HG02973 (cell line): ENCODE results near the gene SLC23A1.
"Not testable (repeated sequence)": the region's sequence is repeated elsewhere in the genome, so short reads cannot be mapped to it uniquely, and the experiment has no call there.

Source experiments
- ATAC-seq: cut with Tn5 transposase; IDR thresholded peaks from one replicate; pipeline ENCODE4 v1.9.1; 2021; ENCODE audit warnings: moderate library complexity; ENCODE audit not compliant: unreplicated experiment

The SLC23A1 gene

DNA sequence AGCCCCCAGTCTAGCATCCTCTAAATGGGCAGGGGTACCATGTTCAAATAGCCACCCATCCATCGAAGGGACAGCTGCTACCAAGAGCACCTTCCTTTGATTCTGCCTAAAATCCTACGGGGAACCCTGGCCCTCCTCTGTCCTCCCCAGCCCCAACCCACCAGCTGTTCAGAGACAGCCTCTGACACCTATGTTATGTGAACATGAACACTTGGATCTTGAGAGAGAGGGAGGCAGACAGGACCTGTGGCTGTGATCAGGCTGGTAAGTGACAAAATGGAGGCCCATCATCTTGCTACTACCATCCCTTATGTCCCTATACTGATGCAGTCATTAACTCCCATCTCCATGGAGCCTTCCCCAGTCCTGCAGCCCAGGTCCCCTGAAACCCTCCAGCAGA is 8.2 kb downstream of the SLC23A1 start:
- no peak for ATAC-seq

DNA sequence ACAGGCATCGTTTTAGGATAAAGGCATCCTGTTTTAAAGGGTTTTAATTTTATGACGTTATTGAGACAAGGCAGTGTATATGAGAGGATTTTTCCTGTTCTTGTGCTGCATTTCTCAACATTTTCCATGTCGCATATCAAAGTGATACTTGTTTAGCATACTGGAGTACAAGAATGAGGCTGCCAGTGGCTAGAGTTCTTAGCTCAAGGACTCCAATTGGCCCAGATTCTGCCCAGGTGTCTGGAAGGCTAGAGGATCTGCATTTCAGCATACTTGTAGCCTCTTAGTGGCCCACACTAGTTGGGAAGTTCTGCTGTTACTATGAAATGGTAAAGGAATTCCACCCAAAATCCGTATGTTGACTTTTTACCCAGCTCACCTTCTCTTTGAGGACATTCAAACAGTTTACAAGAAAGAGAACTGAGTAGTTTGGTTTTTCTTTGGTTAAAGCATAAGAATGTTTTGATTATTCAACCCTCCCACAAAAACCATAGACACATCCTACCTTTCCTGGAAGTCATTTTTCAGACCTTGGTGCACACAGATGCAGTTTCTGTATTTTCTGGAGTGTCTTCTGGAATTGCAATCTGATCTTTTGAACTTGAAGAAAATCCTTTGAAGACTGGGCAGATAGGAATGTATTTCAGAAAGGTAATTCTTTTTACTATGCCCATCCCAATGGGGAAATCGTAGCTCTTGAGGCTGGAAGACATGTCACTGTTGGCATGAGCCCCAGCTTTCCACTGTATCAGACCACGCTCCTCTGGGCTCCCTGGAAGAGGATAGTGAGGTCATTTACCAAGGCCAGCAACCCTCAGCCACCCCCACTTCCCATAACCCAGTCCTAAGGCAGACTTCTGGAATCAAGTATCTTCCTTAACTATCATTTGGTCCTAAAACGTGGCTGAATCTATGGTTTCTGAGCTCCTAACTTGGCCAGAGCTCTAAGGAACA is 11.3 kb downstream of the SLC23A1 start:
- ATAC-seq, result no peak

DNA sequence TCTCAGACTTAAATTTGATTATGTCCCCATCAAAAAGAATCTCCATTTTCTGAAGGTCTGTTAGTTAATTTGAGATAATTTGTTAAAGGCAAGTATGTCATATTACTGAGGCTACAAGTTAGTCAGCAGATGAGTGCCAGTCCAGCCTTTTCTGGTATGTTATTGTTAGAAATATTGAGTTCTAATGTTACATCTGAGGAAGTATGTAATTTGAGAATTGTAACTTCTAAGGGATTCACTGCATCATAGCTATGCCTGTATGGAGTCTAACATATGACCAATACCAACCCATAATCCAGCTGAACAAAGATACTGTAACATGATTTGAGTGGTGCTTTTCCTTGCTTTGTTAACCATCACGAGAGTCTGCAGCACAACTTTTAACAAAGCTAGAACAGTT is 13.9 kb downstream of the SLC23A1 start:
- no peak for ATAC-seq

DNA sequence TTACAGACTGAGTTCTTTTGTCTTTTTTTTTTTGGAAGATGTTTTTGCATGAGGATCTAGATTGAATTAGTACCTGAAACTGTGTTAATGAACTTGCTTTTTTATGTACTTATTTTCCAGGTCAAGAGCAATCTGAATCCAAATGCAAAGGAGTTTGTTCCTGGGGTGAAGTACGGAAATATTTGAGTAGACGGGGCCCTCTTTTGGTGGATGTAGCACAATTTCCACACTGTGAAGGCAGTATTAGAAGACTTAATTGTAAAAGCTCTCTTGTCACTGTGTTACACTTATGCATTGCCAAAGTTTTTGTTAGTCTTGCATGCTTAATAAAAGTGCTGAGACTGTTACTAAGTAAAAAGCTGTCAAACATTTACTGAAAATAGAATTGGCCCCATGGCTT is 14.5 kb downstream of the SLC23A1 start:
- no peak for ATAC-seq

DNA sequence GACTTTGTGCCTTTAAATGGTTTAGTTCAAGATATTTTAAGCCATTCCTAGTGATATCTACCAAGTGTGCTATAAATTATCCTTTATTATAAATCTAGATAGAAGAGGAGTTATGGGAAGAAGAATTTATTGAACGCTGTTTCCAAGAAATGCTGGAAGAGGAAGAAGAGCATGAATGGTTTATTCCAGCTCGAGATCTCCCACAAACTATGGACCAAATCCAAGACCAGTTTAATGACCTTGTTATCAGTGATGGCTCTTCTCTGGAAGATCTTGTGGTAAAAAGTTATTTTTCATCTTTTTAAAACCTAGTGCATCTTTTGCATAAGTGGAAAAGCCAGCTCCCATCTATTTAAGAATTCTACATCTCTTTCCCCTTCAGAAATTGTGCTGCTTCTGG is 18.6 kb downstream of the SLC23A1 start:
- no peak for ATAC-seq

DNA sequence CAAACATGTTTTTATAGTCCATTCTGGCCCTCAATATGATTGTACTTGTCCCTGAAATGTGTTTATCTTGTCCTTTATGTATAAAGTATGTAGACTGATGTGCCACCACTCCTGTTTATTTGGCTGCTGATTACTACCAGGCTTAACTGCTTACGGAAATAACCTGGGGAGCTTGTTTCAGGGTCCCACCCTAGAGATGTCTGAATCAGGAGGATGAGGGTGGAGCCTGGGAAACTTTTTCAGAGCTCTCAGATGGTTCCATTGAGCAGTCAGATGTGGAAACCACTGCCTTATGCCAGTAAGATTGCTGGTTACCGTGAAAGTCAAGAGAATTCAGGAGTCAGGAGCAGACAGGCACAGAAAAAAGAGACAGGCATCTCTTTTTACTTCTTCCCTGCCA is 19.2 kb downstream of the SLC23A1 start:
- ATAC-seq, result no peak

DNA sequence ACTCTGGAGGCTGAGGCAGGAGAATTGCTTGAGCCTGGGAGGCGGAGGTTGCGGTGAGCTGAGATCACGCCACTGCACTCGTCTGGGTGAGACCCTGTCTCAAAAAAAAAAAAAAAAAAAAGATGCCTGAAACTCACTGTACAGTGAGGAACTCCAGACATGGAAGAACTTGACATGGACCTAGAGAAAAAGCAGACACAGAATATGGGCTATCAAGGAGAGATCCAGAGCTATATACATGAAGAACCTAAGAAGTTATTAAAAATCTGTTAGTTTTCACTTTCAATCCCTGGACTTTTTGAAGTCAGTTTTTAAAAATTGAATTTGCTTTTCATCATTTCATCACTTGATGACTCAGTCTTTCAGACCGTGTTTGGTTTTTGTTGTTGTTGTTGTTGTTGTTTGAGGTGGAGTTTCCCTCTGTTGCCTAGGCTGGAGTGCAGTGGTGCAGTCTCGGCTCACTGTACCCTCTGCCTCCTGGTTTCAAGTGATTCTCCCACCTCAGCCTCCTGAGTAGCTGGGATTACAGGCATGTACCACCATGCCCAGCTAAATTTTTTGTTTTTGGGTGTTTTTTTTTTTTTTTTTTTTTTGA is 21.2 kb downstream of the SLC23A1 start:
- no peak for ATAC-seq

DNA sequence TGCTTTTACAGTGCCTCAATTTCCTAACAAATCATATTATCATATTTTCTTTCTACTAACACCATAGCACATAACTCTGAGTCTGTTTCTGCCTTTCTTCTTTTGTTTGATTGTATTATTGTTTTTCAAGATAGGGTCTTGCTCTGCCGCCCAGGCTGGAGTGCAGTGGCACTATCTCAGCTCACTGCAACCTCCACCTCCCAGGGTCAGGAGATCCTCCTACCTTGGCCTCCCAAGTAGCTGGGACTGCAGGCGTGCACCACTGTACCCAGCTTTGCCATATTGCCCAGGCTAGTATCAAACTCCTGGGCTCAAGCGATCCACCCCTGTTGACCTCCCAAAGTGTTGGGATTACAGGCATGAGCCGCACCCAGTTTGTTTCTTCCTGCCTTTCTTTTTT is 22.7 kb downstream of the SLC23A1 start:
- no peak for ATAC-seq

DNA sequence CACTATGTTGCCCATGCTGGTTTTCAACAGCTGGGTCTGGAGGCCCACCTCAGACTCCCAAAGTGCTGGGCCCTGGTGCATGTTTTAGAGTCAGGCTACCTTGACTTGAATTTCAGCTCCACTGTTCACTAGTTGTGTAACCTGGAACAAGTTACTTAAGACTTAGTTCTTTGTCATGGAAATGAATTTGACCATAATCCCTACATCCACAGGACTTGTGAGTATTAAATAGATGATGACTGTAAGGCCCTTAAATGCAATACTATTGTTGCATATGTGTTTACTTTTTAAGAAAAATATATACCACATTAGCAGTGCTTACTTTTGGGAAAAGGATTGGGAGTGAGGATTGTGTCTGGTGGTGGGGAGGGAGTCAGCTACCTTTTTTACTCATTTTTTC is 25.0 kb downstream of the SLC23A1 start:
- no peak for ATAC-seq

DNA sequence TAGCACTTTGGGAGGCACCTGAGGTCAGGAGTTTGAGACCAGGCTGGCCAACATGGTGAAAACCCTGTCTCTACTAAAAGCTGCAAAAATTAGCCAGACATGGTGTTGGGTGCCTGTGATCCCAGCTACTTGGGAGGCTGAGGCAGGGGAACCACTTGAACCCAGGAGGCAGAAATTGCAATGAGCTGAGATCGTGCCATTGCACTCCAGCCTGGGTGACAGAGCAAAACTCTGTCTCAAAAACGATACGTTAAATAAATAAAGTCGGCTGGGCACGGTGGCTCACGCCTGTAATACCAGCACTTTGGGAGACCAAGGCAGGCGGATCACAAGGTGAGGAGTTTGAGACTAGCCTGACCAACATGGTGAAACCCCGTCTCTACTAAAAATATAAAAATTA is 27.2 kb downstream of the SLC23A1 start:
- not testable (repeated sequence) for ATAC-seq

DNA sequence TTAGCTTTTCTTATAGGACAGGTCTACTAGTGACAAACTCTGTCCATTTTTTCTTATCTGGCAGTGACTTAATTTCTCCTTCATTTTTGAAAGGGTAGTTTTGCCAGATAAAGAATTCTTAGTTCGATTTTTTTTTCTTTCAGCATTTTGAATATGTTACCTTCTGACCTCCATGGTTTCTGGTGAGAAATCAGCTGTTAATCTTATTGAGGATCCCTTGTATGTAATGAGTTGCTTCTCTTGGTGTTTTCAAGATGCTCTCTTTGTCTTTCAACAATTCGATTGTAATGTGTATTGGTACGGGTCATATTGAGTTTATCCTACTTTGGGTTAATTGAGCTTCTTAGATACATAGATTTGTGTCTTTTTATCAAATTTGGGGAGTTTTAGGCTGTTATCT is 28.9 kb downstream of the SLC23A1 start:
- no peak for ATAC-seq

DNA sequence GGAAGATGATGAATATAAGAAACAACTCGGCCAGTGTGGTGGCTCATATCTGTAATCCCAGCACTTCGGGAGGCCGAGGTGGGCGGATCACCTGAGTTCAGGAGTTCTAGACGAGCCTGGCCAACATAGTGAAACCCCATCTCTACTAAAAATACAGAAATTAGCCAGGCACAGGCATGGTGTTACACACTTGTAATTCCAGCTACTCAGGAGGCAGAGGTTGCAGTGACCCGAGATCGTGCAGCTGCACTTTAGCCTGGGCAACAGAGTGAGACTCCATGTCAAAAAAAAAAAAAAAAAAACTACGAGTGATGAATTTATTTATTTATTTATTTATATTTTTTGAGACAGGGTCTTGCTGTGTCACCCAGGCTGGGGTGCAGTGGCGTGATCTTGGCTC is 35.2 kb downstream of the SLC23A1 start:
- not testable (repeated sequence) for ATAC-seq

DNA sequence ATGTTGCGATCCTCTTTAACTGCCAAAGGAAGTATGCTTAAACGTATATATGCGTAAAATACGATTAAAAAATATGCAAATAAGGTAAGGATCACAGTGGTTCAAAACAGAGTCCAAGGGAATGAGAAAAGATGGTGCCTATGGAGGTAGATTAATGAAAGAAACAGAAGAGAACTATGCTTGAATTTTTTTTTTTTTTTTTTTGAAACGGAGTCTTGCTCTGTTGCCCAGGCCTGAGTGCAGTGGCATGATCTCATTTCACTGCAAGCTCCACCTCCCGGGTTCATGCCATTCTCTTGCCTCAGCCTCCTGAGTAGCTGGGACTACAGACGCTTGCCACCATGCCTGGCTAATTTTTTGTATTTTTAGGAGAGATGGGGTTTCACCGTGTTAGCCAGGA is 37.7 kb downstream of the SLC23A1 start:
- ATAC-seq, result not testable (repeated sequence)

DNA sequence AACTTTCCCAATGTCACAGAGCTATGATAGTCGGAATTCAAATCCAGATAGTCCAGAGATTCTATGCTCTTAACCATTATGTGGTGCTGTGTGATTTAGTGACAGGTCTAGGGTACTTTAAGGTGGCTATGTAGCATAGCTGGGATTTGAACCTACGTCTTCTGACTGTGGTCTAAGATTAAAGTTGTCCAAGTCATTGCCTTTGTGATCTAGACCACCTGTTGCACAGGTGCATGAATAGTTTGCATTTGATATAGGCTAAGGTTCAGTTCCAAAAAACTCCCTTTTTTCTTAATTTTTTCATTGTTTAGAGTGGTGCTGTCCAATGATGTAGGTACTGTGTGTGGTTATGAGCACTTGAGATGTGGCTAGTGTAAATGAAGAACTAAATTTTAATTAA is 38.9 kb downstream of the SLC23A1 start:
- ATAC-seq, result no peak

DNA sequence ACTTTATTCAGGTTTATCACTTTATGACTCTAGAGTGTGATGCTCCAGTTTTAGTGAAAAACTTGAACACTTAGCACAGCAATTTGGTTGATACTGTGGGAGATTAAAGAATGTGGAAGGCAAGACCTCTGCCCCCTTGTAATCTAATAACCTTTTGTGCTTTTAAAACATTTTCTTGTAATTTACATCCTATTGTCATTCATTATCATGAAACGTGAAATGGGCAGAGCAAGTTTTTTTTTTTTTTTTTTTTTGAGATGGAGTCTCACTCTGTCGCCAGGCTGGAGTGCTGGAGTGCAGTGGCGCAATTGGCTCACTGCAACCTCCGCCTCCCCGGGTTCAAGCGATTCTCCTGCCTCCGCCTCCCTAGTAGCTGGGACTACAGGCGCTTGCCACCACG is 39.6 kb downstream of the SLC23A1 start:
- ATAC-seq, result no peak

DNA sequence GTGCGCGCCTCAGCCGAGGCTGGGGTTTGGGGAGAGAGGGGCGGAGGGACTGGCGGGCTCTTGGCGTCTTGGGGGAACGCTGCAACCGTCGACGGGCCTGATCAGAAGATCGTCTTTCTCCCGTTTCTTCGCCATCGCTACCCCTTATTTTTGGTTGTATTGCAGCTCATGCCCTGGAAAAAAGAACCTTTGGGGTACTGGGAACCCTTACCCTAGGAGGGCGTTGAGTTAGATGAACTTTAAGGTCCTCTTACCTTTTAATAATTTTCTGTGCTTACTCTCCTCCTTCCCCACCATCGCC is 40.7 kb downstream of the SLC23A1 start:
- peak; percentile 42 for ATAC-seq

DNA sequence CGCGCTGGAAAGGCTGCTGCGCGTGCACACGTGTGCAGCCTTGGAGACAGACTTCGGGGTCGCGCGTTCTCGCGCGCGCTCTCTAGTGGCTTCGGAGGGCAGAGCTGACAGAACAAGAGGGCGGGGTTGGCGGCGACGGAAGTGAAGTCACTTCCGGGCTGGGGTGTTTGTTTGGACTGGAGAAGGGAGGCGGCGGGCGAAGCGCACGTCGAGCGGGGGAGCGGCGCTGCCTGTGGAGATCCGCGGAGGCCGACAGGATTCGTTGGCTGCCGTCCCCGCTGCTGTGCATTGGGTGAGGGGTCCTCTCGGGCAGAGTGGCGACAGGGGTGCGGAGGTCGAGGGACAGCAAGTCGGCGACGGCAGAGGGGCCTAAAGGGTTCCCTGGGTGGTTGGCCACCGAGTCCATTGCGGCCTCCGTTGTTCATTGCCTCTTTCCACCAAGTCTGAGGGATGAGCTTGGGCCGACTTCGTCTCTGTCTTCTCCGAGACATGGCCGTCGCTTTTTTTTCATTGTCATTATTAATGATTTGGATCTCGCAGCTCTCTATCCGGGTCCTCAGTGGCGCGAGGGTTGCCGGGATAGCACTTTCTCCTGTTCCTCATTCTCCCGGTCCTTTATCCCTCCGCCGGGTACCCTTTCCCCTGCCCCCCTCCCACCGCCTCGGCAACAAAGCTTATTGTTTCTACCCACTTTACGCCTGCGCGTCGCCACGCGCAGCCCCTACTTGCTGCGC is 41.2 kb downstream of the SLC23A1 start, which contains the start of gene PAIP2:
PAIP2 (plus strand) TSS at position 166 of the 734 bp plus-strand sequence. CDS start 21,931 bp downstream, outside the sequence.
- peak; percentile 81 for ATAC-seq

DNA sequence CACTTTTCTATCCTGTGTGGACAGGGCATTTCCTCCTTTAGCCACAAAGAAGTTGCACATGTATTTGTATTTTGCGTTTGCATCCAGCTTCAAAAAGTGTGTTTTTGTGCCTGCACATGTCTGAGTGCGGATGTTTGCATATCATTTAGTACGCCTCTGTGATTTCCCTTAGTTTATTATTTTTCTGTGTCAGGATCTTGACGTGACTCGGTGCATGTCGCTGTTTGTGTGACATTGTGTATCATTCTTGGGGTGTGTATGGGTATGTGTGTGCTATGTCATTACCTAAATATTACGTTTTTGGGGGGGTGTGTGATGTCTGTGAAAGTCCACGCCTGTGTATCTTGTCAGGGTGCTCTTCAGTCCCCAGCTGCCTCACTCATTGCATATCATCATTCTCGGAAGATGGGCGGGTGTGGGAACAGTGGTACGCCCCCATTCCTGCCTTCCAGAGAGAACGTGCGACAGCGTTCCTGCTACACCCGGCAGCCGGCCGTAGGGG is 41.9 kb downstream of the SLC23A1 start:
- no peak for ATAC-seq

DNA sequence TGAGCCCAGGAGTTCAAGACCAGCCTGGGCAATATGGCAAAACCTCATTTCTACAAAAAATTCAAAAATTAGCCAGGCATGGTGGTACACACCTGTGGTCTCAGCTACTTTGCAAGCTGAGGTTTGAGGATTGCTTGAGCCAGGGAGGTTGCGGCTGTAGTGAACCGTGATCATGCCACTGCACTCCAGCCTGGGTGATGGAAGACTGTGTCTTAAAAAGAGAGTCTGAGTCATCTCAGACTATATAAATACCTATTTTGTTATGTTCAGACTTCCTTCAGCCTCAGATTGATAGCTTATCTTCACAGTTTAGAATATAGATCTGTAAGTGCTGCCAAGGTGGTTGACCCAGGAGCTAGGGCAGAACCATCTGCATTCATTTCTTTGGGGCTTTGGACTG is 43.0 kb downstream of the SLC23A1 start:
- ATAC-seq, result no peak

DNA sequence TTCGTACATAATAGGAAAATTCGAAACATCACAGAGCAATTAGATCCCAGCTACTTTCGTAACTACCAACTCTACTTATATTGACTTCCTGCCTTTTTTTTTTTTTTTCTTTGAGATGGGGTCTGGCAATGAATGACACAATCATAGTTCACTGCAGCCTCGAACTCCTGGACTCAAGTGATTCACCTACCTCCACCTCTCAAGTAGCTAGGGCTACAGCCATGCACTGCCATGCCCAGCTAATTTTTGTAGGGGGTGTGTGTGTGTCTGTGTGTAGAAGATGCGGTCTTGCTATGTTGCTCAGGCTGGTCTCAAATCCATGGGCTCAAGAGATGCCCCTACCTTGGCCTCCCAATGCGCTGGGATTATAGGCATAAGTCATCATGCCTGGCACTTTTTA is 47.3 kb downstream of the SLC23A1 start:
- no peak for ATAC-seq
